NCI-H1048 (cell line): ENCODE results near the gene E2F6.

Experiments used
- DNase-seq: peaks from one replicate; lab custom pipeline; 2025; lab: John Stamatoyannopoulos, UW

E2F6 gene

GRCh38 chr2:11492720-11493119 is 26.8 kb upstream of the E2F6 start:
- no peak for DNase-seq

DNA sequence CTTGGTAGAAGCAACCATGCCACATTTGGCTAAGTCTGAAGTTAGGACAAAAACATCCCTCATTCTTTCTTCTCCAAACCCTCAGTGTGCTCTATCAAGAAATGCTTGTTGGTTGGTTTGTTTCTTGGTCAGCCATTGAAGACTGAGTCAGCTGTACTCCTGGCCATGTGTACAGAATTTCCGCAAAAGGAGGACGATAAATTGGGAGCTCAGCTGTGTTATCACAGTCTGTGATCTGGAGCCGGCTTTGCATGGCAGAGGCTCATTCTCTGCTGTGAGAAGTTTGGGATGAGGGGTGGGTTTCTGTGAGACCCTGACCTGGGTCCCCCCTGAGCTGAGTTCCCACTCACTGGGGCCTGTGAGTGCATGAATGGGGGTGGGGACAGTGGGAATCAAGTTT is 26.3 kb upstream of the E2F6 start:
- DNase-seq: no peak

DNA sequence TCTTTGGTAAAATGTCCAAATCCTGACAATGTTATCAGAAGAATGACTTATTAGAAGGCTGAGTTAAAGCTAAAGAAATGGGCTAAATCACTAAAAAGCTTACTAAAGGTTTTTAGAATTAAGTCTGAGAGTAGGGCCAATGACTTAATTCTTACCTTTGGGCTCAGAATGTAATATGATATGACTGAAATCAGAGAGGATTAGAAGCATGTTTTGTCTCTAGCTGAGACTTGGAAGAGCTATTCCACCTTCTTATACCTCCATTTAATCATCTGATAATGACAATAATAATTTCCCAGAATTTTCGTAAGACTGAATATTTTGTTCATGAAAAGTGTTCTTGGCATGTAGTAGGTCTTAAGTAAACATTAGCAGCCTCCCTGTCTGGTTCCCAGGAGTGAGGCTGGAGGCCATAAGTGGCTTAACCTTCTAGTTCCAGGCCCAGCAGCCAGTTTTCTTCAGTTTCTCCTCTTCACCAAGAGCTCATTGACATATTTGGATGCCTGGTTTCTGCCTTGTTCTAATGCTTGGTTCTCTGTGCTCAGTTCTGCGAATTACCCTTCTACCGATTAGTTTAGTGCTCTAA is 25.5 kb upstream of the E2F6 start:
- no peak for DNase-seq

DNA sequence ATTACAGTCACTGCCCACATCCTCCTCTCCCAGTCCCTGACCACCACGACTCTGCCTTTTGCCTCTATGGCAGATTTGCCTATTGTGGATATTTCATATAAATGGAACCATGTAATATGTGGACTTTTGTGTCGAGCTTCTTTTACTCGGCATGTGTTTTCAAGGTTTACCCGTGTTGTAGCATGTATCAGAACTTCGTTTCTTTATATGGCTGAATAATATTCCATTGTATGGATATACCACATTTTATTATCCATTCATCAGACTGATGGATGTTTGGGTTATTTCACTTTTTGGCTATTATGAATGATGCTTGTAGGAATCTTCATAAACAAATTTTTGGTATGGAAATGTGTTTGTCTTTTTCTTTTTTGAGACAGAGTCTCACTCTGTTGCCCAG is 24.2 kb upstream of the E2F6 start:
- no peak for DNase-seq

DNA sequence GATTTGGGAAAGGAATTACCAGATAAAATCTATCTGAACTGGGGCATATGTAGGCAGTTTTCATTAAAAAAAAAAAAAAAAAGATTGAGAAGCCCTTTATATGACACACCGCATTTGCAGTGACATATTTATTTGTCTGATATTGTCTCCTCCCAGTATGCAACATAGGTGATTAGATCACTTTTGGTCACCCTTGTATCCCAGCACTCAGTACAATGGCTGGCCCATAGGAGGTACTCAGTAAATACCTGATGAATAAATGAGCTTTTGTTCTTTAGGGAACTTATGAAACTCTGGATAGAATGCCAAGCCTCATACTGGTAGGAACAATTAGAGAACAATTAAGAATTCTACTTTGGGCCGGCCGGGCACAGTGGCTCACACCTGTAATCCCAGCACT is 22.8 kb upstream of the E2F6 start:
- DNase-seq: no peak

DNA sequence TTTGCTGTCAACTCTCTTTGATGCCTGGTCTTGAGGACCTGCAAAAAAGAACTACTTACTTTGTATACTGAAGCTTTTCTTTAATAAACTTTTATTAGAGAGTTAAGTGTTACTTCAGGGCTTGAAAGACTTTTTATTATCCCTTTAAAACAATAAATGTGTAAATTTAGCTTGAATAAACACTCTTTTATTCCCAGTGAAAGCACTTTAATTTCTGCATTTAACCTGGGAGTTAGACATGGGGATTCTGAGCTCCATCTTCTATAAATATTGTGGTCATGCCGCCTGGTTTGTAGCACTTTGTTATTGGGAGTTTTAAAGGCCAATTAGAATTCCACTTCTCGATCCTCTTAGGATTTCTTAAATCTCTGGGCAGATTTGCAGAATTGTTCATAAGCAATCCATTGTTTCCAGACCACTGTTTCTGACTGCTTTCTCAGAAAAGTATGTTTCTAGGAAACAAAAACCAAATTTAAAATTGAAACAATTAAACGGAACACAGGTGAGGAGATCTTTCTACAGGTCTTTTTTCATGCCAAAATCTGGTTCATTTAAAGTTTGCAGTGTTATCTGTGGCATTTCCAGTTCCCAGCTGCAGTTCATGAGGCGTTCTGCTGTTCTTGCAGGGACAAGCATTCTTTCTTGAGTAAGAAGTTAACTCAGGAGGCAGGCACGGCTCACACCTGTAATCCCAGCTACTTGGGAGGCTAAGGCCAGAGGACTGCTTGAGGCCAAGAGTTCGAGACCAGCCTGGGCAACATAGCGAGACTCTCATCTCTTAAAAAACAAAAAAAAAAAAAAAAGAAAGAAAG is 18.1 kb upstream of the E2F6 start:
- no peak for DNase-seq

DNA sequence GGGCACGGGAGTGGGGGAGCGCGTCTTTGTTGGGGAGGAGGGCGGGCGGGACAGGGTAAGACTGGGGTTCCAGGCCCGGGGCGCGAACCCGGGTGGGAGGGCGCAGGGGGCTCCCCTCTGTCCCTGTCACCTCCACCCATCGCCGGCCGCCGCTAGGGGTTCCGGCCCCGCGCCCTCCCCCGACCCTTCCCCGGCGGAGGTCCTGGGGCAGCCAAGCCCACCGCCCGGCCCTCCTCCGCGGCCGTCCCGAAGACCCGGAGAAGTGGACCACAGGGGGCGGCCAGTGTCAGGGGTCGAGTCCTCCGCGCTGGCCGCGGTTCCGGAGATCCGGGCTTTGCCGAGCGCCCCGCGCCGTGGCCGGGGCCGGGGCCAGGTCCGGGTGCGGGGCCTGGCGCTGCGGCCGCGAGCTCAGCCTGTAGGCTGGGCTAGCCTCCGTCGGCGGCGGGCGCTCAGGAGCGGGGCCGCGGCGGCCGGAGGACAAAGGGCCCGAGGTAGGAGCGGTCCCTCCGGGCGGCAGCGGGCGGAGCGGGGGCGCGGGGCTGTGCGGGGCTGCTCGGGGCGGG is 16.6 kb upstream of the E2F6 start:
- no peak for DNase-seq

DNA sequence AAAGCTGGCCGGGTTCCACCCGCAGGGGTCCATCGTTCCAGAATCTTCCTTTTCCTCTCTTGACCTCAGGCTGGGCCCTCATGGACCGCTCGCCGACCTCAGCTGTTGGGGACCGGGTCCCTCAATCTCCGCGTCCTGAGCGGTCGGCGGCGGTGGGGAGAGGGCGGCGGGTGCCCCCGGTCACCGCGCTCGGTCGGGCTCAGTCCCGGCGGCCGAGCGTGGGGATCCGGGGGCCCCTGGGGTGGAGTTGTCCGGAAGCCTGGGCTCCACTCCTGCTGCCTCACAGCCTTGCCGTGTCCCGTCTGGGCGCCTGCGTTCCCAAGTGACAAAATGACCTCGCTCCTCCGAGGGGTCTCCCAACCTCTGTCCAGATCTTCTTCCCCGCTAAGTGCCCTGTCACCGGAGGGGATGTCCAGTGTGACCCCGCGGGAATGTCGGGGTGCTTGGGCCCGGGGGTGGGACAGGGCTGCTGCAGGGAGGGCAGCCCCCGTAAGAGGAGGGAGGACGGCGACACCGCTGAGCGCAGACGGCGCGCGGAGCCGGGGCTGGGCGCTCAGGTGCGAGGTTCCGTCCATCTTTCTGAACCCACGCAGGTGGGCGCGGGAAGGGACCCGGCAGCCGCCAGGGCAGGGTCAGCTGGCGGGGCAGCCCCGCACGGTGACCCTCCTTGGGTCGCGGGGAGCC is 16.0 kb upstream of the E2F6 start:
- no peak for DNase-seq

DNA sequence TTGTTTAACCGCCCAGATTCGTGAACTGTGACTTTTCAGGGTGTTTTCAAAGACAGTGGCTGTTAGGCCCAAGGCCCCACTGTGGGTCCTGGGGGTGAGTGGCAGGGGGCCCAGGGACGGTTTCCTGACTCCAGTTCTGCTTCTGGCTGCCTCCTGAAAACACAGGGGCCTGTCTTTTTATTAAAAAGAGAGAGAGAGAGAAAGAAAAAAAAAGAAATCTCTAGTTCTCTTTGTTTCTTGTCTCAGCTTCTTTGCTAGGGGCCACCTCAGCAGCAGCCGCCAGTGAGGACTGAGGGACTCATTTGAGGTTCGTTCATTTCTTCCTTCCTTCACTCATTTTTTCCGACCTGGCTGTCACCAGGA is 15.4 kb upstream of the E2F6 start:
- no peak for DNase-seq

DNA sequence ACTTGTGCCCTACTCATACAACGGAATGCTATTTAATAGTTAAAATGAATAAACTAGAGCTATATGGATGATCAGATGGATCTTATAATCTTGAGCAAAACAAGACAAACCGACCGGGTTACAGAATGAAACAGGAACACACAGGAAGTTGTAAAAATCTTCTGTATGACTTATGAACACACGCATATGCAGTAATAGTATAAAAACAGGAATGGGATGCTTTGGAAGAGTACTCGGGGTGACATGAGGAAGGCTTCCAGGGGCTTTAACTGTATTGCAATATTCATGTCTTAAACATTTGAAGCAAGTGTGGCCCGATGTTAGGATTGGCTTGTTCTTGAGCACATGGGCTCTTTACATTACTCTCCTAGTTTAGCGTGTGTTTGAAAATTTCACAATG is 14.9 kb upstream of the E2F6 start:
- DNase-seq: no peak

DNA sequence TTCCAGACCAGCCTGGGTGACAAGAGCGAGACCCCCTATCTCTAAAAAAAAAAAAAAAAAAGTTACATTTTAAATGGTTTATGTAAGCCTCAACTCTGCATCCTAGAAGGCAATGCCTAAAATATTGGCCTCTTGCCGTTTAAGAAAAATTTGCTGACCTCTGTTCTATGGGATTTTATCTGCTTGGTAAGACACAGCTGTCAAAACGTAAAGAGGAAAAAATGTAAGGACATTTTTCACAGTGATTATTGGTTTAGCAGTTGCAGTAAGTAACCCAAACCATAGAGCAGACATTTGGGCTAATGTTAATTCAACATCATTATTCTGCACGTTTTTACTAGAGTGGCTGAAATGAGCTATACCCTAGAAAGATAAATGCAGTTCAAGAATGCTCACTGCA is 14.4 kb upstream of the E2F6 start:
- DNase-seq: no peak

DNA sequence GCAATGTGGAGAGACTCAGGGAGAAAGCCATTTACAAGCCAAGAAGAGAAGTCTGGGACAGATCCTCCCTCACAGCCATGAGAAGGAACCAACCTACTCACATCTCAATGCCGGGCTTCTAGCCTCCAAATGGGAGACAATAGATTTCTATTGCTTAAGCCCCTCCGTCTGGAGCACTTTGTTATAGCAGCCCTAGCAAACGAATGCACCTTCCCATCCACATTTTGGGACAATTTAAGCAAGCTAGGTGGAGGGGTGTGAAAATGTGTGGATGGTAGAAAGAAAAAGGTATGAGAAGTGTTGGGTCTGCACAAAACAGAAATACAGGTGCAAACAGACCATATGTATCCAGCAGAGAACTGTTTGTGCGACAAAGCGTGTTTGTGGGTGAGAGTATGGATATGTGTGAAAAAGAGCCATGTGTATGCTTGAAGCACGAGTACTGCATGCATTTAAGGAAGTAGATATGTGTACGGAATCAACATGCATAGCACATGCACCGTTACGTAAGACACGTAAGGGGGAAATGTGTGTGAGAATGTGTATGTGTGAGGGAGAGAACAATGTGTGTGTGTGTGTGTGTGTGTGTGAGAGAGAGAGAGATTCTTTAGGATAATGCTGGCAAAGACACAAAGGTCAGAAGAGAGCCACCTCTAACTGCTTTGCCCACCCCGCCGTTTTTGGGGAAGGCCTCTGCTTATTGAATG is 13.1 kb upstream of the E2F6 start:
- DNase-seq: no peak

DNA sequence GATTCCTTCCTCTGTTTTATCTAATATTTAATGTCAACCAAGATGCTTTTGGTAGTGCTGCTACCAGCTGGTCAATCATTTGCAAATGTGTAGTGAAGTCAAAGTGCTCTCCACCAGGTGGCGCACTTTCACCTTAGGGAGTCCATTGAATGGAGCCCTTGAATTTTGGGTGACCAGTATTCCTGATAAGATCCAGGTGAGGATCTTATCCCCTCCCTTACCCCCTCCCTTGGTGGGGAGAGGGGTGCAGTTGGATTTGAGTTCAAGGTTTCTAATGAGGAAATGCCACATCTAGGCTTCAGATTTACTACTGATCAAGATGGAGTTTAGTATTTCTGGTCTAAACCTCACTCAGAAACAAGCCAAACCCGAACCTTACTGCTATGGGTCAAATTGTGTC is 12.0 kb upstream of the E2F6 start:
- DNase-seq: peak; percentile 76

- no peak for DNase-seq
These were observed 7.9 kb upstream of the E2F6 start for GRCh38 chr2:11473659-11474433.

DNA sequence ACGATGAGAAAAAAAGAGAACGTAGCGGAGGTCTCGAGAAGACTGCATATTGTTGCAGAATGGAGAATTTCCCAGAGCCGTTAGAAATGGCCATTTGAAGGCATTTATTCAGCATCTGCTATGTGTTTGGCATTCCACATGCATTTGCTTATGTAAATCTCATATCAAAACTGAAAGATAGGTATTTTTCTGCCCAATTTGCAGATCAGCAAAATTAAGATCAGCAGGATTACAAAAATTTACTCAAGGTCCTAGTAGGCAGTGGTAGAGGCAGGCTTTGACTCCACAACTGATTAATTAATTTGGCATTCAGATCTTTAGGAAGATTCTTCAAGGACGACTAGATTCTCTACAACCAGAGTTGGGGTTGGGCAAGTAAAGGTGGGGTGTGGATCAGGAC is 1.8 kb upstream of the E2F6 start:
- no peak for DNase-seq

- no peak for DNase-seq
These were observed 1.2 kb upstream of the E2F6 start for GRCh38 chr2:11467129-11467649.

DNA sequence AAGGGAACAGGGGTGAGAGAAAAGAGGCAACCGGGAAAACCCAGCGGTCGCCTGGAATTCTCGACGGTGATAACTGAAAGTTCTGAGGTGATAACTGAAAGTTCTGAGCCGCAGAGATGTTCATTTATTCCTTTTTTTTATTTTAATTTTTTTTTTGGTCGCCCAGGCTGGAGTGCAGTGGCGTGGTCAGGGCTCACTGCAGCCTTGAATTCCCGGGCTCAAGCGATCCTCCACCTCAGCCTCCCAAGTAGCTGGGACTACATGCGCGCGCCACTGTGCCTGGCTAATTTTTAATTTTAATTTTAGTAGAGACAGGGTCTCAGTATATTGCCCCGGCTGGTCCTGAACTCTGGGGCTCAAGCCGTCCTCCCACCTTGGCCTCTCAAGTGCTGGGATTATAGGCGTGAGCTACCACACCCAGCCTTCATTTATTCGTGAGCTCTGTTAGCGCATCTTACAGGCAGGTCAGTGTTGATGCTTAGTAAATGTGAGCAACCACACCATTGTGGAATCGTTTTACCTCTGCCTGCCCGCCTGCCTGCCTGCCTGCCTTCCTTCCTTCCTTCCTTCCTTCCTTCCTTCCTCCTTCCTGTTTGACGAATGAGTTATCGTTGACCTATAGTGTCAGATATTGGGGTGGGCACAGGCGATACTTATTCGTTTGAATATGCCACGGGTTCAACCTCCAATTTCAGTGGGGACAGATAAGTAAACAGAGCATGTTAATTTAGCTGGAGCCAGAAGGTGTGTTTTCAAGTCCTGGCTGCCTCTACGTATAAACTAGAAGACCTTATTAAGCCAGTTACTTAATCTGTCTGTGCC is 557 bp upstream of the E2F6 start:
- DNase-seq: no peak

DNA sequence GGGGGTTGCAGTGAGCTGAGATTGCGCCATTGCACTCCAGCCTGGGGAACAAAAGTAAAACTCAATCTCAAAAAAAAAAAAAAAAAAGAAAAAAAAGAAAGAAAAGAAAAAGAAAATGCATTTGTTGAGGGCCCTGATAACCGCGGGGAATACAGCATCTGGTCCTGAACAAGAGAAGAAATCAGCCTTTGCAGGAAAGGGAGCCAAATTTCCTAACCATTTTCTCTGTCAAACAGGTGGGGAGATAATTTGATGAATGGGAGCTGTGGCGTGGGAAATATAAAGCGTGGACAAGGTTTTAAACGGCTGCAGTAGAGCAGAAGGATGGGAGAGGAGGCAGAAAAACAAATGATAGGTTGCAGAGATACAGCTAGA is 864 bp downstream of the E2F6 start:
- DNase-seq: no peak

DNA sequence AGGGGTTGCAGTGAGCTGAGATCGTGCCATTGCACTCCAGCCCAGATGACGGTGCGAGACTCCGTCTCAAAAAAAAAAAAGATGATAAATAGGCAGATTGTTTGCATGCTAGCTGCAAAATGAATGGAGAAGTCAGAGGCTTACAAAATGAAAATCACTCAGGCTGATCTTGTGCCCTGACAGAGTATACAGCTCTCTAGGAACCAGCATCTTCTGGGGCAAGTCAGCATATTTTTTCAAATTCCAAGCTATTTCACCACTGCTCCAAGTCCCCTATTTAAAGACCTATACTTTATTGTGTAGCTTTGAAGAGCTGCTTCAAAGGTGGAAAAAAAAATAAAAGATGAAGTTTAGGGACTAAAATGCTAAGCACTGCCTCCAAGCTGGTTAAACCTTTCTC is 6.1 kb downstream of the E2F6 start:
- DNase-seq: no peak

- DNase-seq: no peak
These were observed 7.2 kb downstream of the E2F6 start for GRCh38 chr2:11458753-11459152.

GRCh38 chr2:11457935-11458334 is 8.0 kb downstream of the E2F6 start:
- DNase-seq: peak; percentile 5
